Measurements from ENCODE around the gene NR2E1.

The NR2E1 gene

GRCh38 chr6:108171918-108172516 is 6.2 kb downstream of the NR2E1 start:
- no peak for DNase-seq

- DNase-seq, result no peak
Observed at GRCh38 chr6:108174371-108175175, 8.8 kb downstream of the NR2E1 start.

GRCh38 chr6:108175176-108175591 is 9.4 kb downstream of the NR2E1 start:
- no peak for DNase-seq

- no peak for DNase-seq
Observed at GRCh38 chr6:108175592-108176279, 9.9 kb downstream of the NR2E1 start.

- DNase-seq, result no peak
Observed at GRCh38 chr6:108176281-108177089, 10.7 kb downstream of the NR2E1 start.

GRCh38 chr6:108179741-108180140 is 13.9 kb downstream of the NR2E1 start:
- no peak for DNase-seq

- DNase-seq, result no peak
Observed at GRCh38 chr6:108180266-108180665, 14.4 kb downstream of the NR2E1 start.

- no peak for DNase-seq
Observed at GRCh38 chr6:108180776-108181175, 15.0 kb downstream of the NR2E1 start.

- DNase-seq, result no peak
Observed at GRCh38 chr6:108186226-108186625, 20.4 kb downstream of the NR2E1 start.

- no peak for DNase-seq
Observed at GRCh38 chr6:108187519-108187918, 21.7 kb downstream of the NR2E1 start.

- no peak for DNase-seq
Observed at GRCh38 chr6:108193131-108193530, 27.3 kb downstream of the NR2E1 start.

GRCh38 chr6:108193835-108194234 is 28.0 kb downstream of the NR2E1 start:
- DNase-seq, result no peak

- no peak for DNase-seq
Observed at GRCh38 chr6:108194503-108194902, 28.7 kb downstream of the NR2E1 start.

GRCh38 chr6:108195209-108195608 is 29.4 kb downstream of the NR2E1 start:
- DNase-seq, result no peak

- no peak for DNase-seq
Observed at GRCh38 chr6:108198761-108199498, 33.1 kb downstream of the NR2E1 start.

- no peak for DNase-seq
Observed at GRCh38 chr6:108200186-108200585, 34.4 kb downstream of the NR2E1 start.

- no peak for DNase-seq
Observed at GRCh38 chr6:108200631-108201030, 34.8 kb downstream of the NR2E1 start.

GRCh38 chr6:108203189-108204112 is 37.6 kb downstream of the NR2E1 start:
- DNase-seq, result no peak

GRCh38 chr6:108207013-108207412 is 41.2 kb downstream of the NR2E1 start:
- DNase-seq, result no peak

GRCh38 chr6:108209738-108210137 is 43.9 kb downstream of the NR2E1 start:
- no peak for DNase-seq

GRCh38 chr6:108210556-108210955 is 44.7 kb downstream of the NR2E1 start:
- no peak for DNase-seq

All from NCI-H524 treated with DMSO at 0.1 percent for 48 hours (cell line).